GM12875 (cell line): Measurements from ENCODE around the gene C4orf36.

Source experiments
- H3K4me3 ChIP-seq: one replicate; pipeline ENCODE4 v1.5.1; 2011; ENCODE audit warnings: low read depth, low read length, control low read depth
- CTCF ChIP-seq: IDR thresholded peaks from 2 replicates; pipeline ENCODE4 v1.5.1; 2011; ENCODE audit warnings: low read depth, mild to moderate bottlenecking, control low read depth, inconsistent platforms, low read length, moderate library complexity, borderline replicate concordance; ENCODE audit not compliant: insufficient read depth

The C4orf36 gene

GRCh38 chr4:86891762-86892635 is at the start of gene C4orf36:
Gene C4orf36, minus strand, starts transcription at chr4:86892422. Its CDS starts 902 bp downstream, at chr4:86891520.
- H3K4me3 ChIP-seq = peak within 1 kb of the TSS; percentile 61
- TF ChIP-seq CTCF = no peak

DNA sequence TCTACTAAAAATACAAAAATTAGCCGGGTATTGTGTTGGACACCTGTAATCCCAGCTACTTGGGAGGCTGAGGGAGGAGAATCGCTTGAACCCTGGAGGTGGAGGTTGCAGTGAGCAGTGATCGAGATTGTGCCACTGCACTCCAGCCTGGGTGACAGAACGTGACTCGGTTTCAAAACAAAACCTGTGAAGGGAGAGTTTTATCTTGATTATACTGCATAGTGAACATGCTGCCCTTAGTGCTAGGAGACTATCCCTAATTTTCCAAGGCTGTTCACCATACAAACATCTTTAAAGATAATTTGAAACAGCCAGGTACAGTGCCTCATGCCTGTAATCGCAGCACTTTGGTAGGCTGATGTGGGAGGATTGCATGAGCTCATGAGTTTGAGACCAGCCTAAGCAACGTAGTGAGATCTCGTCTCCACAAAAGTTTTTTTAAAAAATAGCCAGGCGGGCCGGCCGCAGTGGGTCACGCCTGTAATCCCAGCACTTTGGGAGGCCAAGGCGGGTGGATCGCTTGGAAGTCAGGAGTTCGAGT is 48.8 kb upstream of the C4orf36 start:
- H3K4me3 ChIP-seq = no peak overlapping the region
- TF ChIP-seq CTCF = no peak

DNA sequence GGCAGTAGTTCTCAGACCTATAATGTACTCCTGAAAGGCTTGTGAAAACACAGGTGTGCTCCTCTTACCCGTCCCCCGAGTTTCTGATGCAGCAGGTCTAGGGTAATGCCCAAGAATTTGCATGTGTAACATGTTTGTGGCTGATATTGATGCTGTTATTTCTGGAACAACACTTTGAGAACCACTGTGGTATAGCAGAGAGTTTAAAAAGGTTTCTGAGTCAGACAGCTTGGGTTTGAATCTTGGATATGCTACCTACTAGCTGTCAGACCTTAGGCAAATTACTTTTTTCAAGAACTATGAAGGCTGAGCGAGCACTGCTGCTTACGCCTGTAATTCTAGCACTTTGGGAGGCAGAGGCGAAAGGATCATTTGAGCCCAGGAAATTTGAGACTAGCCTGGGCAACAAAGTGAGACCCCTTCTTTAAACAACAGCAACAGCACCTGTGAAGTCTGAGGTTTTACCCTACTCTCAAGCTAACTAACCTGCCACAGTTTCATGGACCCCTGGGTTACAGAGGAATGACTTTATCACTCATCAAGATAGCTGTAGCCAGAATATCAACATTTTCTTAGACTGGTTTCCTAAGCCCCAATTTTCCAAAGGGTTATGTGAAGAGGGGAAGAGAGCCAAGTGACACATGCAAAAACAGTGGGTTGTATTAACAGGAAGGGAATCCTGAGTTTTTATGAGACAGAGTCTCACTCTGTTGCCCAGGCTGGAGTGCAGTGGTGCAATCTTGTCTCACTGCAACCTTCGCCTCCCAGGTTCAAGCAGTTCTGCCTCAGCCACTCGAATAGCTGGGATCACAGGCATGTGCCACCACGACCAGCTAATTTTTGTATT is 47.7 kb upstream of the C4orf36 start:
- peak overlapping the region; percentile 11 for H3K4me3 ChIP-seq
- no peak for TF ChIP-seq CTCF

DNA sequence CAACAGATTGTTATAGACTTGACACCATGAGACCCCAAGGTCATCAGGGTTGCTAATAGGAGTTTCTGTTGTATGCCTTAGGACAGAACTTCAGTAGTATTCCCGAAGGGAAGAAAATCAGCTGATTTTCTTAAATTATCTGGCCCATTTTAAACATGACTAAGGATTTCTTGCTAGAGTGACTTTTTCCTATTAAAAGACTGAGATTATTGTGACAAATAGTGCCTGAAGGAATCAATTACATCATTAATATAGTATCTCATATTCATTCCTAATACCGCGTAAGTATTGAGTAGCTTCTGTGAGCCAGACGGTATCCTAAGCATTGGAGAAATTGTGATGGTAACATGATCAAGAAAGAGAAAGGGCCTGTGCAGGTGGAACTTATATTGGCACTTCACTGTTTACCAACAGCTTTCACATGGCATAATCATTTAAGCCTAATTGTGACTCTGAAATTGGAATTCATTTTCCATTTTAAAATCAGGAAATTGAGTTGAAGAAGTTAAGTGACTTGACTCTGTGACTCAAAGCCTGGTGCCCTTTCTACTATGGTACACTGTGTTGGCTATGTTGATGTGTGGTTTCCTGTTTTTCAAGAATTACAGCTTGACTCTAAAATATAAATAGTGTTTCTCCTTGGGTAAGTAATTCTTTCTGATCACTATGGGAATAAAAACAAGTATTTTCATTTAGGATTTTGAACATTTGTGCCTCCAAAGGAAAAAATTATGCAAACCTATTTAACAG is 46.7 kb upstream of the C4orf36 start:
- H3K4me3 ChIP-seq = no peak overlapping the region

GRCh38 chr4:86935853-86936733 is 43.9 kb upstream of the C4orf36 start:
- TF ChIP-seq CTCF = peak; percentile 25; the same call in 1 of the 2 replicates
- peak overlapping the region; percentile 64 for H3K4me3 ChIP-seq

More for the DNA sequence above, 46.7 kb upstream of the C4orf36 start:
- no peak for TF ChIP-seq CTCF

DNA sequence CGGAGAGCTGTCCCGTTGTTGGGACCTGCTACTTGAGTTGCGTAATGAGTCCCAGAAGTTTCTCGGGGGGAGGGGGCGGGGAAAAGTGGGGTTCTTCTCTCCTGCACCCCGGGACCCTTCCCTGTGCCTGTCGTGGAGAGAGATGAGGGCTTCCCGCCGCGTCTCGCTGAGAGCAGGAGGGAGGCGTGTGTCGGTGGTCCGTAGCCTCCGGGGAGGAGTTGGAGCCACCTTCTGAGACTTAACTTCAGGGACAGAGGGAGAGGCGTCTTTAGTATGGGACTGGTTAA is 43.3 kb upstream of the C4orf36 start:
- TF ChIP-seq CTCF = no peak
- H3K4me3 ChIP-seq = peak overlapping the region; percentile 64
